Esophagus muscularis mucosa (tissue), 4 donors: ENCODE data around the gene SLC12A9. TPM values are rescaled to one million over a fixed set of nuclear protein-coding genes. Genes with fewer than 3 reads are reported as not detected.
A peak's percentile ranks its signal among the peaks of the same experiment; 100 is the strongest.

Experiments used
- DNase-seq: peaks from one replicate; pipeline ENCODE4 v3.0.0-alpha.2; 2017; ENCODE audit errors: extremely low spot score
- H3K27ac ChIP-seq, 4 donors: fragments of 200-600 bp; sonication (generic); replicated peaks in 1 of 4; 1 replicate in 3 of 4; 2 replicates in 1 of 4; pipeline ENCODE4 v1.5.1; 2016 to 2019; ENCODE audit warnings: mild to moderate bottlenecking in 1 of 4
- H3K27me3 ChIP-seq, 4 donors: fragments of 200-600 bp; sonication (generic); one replicate each; pipeline versions ENCODE4 v1.5.1 to v1.6.0; 2016 to 2019
- H3K36me3 ChIP-seq, 4 donors: fragments of 200-600 bp; sonication (generic); one replicate each; pipeline ENCODE4 v1.5.1; 2016 to 2019
- H3K4me1 ChIP-seq, 4 donors: fragments of 200-600 bp; sonication (generic); one replicate each; pipeline ENCODE4 v1.5.1; 2016 to 2019
- H3K4me3 ChIP-seq, 4 donors: fragments of 200-600 bp; sonication (generic); 1 replicate in 2 of 4; 2 replicates in 2 of 4; pipeline ENCODE4 v1.5.1; 2016 to 2019; ENCODE audit warnings: mild to moderate bottlenecking in 4 of 4, moderate library complexity in 1 of 4
- H3K9me3 ChIP-seq, 4 donors: fragments of 200-600 bp; sonication (generic); 1 replicate in 3 of 4; 2 replicates in 1 of 4; pipeline ENCODE4 v1.5.1; 2016 to 2019
- EP300 ChIP-seq: sonication (generic); formaldehyde crosslinking; IDR thresholded peaks from one replicate; pipeline ENCODE4 v1.6.1; 2017; ENCODE audit warnings: antibody characterized with exemption
- POLR2A ChIP-seq: fragments of 450-650 bp; IDR thresholded peaks from one replicate; pipeline ENCODE4 v1.6.1; 2017; ENCODE audit warnings: antibody characterized with exemption, moderate library complexity, mild to moderate bottlenecking, low read depth
- POLR2AphosphoS5 ChIP-seq, 2 donors: sonication (generic); formaldehyde crosslinking; IDR thresholded peaks; one replicate each; pipeline ENCODE4 v1.6.1; 2017; ENCODE audit warnings: antibody characterized with exemption in 2 of 2
- WGBS: methylation state at CpG from one replicate; pipeline ENCODE4 v1.1.5; 2018; 5-methylcytosine and 5-hydroxymethylcytosine counted together
- intact Hi-C: fragments of 100-400 bp; cut with DNase I; formaldehyde crosslinking; loops from one replicate; pipeline ENCODE4 v1.15.1; 2023
- total RNA-seq, 4 donors: library from RNA; depleted of rRNA; stranded (reverse); fragments of >200 nt; gene quantifications; one replicate each; pipeline versions ENCODE4 v1.1.0 to v1.2.1, GENCODE V29; 2016
- TF ChIP-seq, protein P1 (sequence below), 3 experiments: fragments of 200-600 bp in 2 of 3; fragments of 450-650 bp in 1 of 3; sonication (generic) in 2 of 3; IDR thresholded peaks; one replicate each; pipeline ENCODE4 v1.5.1; 2017 to 2019; ENCODE audit warnings: antibody characterized with exemption in 3 of 3, mild to moderate bottlenecking in 2 of 3, moderate library complexity in 1 of 3

SLC12A9 gene
- total RNA-seq, 4 donors from 2014 or later = 15.0 to 26.0 (median 19.9) TPM

GRCh38 chr7:100881136-100881535 is 28.6 kb downstream of the SLC12A9 start:
- Histone ChIP-seq H3K4me1 (peaks cover 20 to 48% (median 44%) of the 10 kb centered on the region in 4 donors), H3K27me3 (no peaks in the 10 kb centered on the region), H3K4me3 (no peak overlapping the region), H3K9me3 (no peaks in the 10 kb centered on the region), H3K27ac (no peak overlapping the region), H3K36me3 (peaks cover 37 to 94% (median 71%) of the 10 kb centered on the region in 4 donors)
- intact Hi-C loops = loop anchor here (10.0 kb wide), 1 partner anchor 176 kb away; the partner anchor contains the start of gene POP7
- TF ChIP-seq POLR2AphosphoS5 (IDR thresholded peaks at IDR 0.05) (no peak), POLR2A (no peak), EP300 (no peak)
- TF ChIP-seq, protein P1, sequence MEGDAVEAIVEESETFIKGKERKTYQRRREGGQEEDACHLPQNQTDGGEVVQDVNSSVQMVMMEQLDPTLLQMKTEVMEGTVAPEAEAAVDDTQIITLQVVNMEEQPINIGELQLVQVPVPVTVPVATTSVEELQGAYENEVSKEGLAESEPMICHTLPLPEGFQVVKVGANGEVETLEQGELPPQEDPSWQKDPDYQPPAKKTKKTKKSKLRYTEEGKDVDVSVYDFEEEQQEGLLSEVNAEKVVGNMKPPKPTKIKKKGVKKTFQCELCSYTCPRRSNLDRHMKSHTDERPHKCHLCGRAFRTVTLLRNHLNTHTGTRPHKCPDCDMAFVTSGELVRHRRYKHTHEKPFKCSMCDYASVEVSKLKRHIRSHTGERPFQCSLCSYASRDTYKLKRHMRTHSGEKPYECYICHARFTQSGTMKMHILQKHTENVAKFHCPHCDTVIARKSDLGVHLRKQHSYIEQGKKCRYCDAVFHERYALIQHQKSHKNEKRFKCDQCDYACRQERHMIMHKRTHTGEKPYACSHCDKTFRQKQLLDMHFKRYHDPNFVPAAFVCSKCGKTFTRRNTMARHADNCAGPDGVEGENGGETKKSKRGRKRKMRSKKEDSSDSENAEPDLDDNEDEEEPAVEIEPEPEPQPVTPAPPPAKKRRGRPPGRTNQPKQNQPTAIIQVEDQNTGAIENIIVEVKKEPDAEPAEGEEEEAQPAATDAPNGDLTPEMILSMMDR (IDR thresholded peaks at IDR 0.05) = no peak
- no peak for DNase-seq
- WGBS = 95% methylated on average over 20 of the region's 20 CpGs

- no peak for TF ChIP-seq POLR2AphosphoS5 (IDR thresholded peaks at IDR 0.05)
- TF ChIP-seq, protein P1 (IDR thresholded peaks at IDR 0.05) = no peak
- TF ChIP-seq EP300 = no peak
- TF ChIP-seq POLR2A = no peak
- Histone ChIP-seq H3K27me3 (no peaks in the 10 kb centered on the region), H3K27ac (no peak overlapping the region), H3K4me1 (peaks cover 9 to 40% (median 34%) of the 10 kb centered on the region in 4 donors), H3K9me3 (no peaks in the 10 kb centered on the region), H3K4me3 (no peak overlapping the region), H3K36me3 (peaks cover 47 to 99% (median 77%) of the 10 kb centered on the region in 4 donors)
- DNase-seq = no peak
- intact Hi-C loops = loop anchor here (10.0 kb wide), 1 partner anchor 177 kb away; the partner anchor contains the start of gene POP7
- 98% methylated on average over 9 of the region's 9 CpGs for WGBS
Observed at GRCh38 chr7:100882201-100882600, 29.7 kb downstream of the SLC12A9 start.

DNA sequence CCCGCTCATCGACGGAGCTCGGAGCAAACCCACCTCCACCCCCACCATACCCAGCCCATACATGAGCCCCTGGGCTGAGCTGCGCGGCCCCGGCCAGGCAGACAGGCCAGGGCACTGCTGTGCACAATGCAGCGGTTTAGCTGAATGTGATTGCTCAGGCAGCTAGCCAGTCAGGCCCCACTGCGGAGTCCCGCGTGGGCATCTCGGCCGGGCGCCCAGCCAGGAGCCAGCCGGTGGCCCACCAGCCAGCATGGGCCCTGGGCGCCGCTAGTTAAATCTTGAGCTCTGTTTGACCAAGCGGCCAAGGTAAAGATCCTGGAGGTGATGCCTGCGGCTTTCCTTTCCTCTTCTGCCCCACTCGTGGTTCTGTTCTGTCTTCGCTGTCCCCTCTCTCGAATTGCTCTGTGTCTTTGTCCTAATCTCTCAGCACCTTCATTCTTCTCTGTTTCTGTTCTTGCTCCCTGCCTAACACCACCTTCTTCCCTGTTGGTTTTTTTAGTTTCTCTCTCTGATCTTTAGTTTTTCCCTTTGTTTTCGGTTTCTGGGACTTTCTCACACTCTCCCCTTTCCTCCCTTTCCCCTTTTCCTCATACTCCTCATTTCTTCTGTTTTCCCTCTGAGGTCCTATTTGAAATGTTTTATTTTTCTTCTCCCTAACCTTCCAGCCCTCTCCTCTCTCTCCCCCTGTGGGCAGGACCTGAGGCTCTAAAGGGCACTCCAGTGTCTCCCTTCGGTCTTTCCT is 30.4 kb downstream of the SLC12A9 start:
- no peak for DNase-seq
- WGBS = 90% methylated on average over 24 of the region's 24 CpGs
- no peak for TF ChIP-seq POLR2AphosphoS5 (IDR thresholded peaks at IDR 0.05)
- intact Hi-C loops = loop anchor here (10.0 kb wide), 1 partner anchor 178 kb away; the partner anchor contains the start of gene POP7
- H3K36me3 ChIP-seq = peaks cover 55 to 99% (median 81%) of the 10 kb centered on the region in 4 donors
- H3K4me3 ChIP-seq = no peak overlapping the region
- H3K9me3 ChIP-seq = no peaks in the 10 kb centered on the region
- no peaks in the 10 kb centered on the region for H3K27me3 ChIP-seq
- peaks cover 12 to 40% (median 32%) of the 10 kb centered on the region in 4 donors for H3K4me1 ChIP-seq
- no peak overlapping the region for H3K27ac ChIP-seq

- Histone ChIP-seq H3K27ac (peak overlapping the region in 1 of 4 donors; percentile 39), H3K4me1 (peaks cover 20 to 39% (median 28%) of the 10 kb centered on the region in 4 donors), H3K27me3 (no peaks in the 10 kb centered on the region), H3K9me3 (no peaks in the 10 kb centered on the region), H3K36me3 (peaks cover 56 to 88% (median 84%) of the 10 kb centered on the region in 4 donors), H3K4me3 (no peak overlapping the region)
- intact Hi-C loops = loop anchor here (10.0 kb wide), 1 partner anchor 180 kb away; the partner anchor contains the start of gene POP7
- TF ChIP-seq, protein P1 (IDR thresholded peaks at IDR 0.05) = no peak
- no peak for TF ChIP-seq POLR2A
- no peak for TF ChIP-seq POLR2AphosphoS5 (IDR thresholded peaks at IDR 0.05)
- TF ChIP-seq EP300 = no peak
- no peak for DNase-seq
- 86% methylated on average over 29 of the region's 29 CpGs for WGBS
Observed at GRCh38 chr7:100884736-100885439, 32.4 kb downstream of the SLC12A9 start.
